ENCODE data around the gene TATDN2.
A peak's percentile ranks its signal among the peaks of the same experiment; 100 is the strongest.

TATDN2 gene

DNA sequence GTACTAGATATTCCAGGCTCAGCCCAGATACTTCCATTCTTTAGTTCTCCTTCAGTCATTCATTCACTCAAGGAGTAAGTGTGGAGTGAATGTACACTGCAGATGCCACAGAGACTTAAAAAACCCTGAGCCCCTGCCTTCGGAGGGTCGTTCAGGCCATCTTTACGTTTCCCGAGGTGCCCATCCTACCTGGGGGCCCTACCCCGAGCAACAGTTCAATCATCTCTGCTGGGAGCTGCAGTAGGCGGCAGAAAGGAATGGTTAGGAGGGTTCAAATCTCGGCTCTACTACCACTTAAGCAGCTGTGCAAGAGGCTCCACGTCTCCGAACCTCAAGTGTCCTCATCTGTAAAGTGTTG, 72.0 kb downstream of the TATDN2 start:
- DNase-seq = no peak

DNA sequence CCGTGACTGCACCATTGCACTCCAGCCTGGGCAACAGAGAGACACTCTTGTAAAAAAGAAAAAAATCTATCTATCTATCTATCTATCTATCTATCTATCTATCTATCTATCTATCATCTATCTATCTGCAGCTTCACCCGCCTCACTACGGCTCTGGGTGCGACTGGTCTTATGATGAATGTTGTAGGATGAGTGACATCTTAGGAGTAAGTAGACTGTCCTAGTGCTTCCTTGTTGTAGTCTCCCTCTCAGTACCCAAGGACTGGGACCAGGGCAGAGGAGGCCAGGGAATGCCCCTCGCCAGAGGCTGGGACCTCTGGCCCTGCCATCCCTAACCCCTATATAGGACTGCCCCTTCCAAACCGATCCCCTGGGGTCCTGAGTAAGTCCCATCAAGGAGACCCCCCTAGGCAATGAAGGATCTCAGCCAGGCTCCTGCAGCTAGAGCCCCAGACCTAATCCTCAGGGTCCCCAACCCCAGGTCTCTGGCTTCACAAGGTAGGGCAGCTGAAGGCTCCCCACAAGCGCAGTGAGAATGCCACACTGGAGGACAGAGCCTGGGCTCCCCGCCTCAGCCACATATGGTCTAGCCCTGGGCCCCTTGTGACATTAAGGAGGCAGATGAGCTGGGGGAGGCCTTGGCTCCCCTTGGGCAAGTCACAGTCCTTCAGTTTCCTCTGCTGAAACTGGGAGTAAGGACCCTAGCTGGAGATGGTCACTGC, 73.5 kb downstream of the TATDN2 start:
- DNase-seq = no peak

DNA sequence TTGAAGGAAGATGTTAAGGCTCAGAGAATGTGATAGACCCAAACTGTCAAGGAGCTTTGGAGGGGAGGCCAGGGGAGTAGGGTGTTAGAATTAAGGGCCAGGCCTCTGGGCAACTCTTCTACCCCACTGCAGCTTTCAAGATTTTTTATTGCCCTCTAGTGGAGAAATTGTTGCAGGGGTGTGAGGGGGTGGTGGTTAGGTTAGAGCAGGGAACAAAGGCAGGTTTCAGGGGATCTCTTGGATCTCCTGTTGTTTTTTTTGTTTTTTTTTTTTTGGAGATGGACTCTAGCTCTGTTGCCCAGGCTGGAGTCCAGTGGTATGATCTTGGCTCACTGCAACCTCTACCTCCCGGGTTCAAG, 74.1 kb downstream of the TATDN2 start:
- peak; percentile 47 to 56 (median 50) for DNase-seq

DNA sequence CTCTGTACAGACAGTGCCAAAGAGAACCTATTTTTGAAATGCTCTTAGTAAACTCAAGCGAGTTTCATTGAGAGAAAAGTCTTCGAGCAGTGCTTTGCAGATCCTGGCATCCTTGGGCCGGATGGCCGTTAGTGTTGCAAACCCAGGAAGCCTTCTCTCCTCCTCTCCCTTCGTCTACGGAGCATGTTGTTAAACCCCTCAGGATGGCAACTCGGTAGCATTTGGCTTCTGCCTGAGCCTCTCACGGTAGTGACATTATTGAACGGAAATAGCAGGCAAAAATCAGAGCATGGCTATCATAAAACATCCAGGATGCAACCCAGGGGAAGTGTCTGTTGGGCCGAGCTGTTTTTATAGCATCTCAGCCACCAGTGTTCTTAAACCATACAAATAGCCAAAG, 79.3 kb downstream of the TATDN2 start:
- no peak for DNase-seq

DNA sequence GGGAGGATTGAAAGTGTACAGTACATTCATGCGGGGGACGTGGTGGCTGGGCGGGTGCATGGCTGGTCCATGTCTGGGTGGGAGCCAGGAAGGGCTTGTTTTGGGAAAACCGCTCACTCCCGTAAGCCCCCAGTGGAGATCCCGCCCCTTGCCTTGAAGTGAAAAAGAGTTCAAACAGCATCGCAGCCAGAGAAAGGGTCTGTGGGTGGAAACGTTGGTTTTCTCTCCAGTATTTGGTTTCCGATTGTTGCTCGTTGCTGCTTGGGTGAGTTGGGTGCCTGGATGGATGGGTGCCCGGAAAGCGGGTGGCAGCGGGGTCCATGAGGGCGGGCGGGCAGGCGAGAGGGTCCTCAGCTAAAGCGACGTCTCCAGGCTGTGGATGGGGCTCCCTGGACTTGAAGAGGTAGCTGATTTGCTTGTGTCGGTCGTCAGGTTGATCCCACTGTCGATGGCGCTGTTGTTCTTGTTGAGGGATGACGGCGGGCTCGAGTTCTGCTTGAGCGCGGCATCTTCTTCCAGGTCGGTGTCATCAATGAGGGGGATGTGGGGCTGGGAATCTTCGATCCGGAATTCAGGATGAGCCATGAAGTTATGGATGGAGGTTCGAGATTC, 80.3 kb downstream of the TATDN2 start:
- no peak for DNase-seq

DNA sequence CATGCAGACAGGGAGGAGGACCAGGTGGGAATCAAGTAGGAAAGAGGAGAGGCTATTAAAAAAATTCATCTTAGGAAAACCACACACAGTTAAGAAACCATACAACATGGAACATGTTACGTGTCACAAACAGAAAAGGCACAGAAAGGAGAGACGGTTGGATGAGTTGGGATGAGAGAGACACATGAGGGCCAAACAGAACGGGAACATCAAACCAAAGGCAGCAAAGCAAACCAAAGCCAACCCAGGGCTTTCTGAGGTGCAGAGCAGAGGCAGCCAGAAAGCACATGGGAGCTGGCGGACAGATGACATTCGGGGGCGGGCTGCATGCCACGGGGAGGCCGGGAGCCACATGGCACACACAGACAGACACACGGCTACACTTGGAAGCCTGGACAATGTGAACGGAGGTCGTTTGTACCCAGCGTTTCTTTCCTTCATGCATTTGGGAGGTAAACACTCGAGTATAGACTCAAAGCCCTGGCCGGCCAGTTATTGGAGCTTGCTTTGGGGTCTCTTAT, 81.3 kb downstream of the TATDN2 start:
- no peak for DNase-seq

DNA sequence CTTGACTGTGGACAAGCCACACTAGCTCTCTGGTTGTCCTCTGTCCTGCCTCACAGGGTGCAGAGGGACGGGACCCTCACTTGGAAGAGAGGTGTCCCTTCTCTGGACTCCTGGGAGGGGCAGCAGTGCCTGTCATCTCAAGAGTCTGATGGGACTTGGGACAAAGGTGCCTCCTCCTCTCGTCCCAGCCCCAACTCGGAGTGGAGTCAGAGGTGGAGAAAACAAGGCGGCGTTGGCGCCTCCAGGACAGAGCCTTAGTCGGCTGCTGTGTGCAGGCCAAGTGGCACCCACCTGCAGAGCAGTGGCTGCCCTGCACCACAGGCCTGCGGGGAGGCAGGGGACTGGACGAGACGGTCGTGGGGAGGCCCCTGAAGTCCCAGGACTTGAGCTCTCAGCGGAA, 82.1 kb downstream of the TATDN2 start:
- DNase-seq = no peak
